NCI-H2227 (cell line): Measurements from ENCODE around the gene RNF14.
A peak's percentile ranks its signal among the peaks of the same experiment; 100 is the strongest.
"Not testable (repeated sequence)": the region's sequence is repeated elsewhere in the genome, so short reads cannot be mapped to it uniquely, and the experiment has no call there.

Source experiments
- DNase-seq: peaks from one replicate; lab custom pipeline; 2025; ENCODE audit not compliant: unreplicated experiment; lab: John Stamatoyannopoulos, UW

RNF14 gene

DNA sequence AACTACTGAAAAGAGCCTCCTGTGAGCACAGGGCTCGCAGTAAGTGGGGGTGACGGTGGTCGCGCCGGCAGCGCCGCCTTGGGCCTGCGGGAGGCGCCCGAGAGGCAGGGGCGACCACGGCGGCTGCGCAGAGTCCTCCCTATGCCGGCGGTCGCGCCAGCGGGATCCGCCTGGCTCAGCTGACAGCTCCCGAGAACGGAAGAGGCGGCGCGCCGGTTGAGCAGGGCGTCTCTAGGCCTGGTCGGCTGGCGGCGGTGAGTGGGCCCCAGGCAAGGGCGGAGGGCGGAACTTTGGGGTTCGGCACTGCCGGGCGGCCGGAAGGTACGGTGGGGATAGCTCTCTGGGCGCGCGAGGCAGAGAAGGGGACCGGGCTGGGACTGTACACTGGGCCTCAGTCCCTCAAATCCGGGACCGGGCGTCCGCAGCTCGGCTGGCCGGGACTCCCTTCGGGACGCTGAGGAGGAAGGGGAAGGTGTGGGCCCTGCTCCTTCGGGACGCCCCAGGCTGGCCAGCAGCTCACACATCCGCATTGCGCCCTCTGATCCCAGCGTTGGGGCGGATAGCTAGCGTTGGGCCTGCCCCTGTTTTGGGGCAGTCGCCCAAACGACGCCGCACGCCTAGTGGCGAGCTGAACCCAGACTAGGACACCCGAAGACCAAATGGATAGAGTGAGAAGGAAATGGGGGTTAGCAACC lies at the start of gene RNF14:
TSS of gene RNF14 (plus strand) at position 192 of the 695 bp plus-strand sequence. CDS start 4,484 bp downstream, outside the sequence.
- DNase-seq = peak; percentile 92

DNA sequence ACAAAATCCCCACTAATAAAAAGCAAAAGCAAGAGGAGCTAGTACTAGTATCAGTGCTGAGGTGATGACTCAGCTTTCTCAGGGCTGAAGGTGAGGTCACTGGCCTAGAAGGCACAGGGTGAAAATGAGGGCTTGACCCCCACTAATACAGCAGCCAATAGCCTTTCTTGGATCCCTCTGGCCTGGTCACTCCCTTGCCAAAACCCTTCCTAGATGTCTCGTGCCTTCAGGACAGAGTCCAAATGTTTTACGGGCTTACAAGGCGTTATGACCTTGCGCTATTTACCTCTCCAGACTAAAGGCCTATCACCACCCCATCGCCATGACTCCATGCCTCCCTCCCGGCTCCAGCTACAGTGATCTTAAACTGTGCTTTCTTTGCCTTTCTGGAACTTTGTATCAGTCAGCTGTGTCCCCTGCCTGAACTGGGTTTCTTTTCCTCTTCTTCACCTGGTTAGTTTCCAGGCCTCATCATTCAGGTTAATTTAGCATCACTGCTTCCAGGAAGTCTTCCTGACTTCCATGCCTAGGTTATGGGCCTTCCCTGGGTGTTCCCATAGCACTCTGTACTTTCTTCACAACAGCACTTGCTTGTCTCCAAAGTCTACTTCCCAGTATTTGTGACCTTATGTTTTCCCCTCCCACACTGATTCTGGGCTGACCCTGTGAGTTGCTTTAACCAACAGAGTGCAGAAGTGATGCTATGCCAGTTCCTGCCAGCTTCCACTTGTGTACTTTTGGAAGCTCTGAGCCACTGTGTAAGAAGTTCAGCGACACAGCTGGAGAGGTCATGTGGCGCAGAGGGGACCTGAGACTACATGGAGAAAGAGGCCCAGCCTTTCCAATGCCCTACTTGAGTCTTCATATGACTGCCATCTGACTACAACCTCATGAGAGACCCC lies 49.4 kb upstream of the RNF14 start:
- no peak for DNase-seq

DNA sequence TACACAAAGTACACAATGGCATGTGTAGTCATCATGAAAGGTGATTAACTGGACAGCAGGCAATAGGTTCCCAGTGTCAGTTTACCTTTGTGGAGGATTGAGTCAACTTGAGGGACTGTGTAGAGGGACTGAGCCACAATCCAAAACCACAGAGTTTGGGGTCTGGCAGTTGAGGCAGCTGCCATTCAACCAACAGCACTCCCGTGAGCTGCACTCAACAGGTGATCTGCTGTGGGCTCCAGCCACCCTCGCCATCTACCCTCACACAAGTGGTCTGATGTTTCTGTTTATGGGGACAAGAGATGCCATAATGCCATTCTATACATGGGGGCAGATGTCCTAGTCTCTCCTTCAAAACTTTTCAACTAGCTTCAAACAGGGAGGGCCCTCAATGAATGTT lies 48.1 kb upstream of the RNF14 start:
- DNase-seq = no peak

GRCh38 chr5:141922827-141923447 lies 46.0 kb upstream of the RNF14 start:
- DNase-seq = not testable (repeated sequence)

- peak; percentile 90 for DNase-seq
Observed at GRCh38 chr5:141923448-141924313, 45.2 kb upstream of the RNF14 start, which contains the start of gene DELE1. TSS of gene DELE1 (plus strand) at chr5:141923871. CDS start at chr5:141923942, 71 bp downstream.

DNA sequence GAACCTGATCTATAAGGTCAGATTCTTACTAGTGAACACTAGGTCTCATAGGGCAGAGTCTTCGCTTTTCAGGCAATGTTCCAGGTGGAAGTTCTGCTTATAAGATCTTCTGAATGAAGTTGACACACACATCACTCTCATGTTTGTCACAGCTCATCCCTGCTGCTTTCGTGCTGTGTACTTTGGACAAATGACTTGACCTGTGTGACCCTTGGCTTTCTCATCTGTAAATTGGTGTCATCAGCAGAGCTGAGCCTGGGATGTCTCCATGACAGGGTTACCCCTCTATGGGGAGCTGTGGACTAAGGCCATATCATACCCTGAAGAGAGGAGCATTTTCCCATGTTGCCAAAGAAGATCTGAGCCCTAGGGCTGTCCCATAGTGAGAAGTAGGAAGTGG lies 42.5 kb upstream of the RNF14 start:
- DNase-seq = no peak

DNA sequence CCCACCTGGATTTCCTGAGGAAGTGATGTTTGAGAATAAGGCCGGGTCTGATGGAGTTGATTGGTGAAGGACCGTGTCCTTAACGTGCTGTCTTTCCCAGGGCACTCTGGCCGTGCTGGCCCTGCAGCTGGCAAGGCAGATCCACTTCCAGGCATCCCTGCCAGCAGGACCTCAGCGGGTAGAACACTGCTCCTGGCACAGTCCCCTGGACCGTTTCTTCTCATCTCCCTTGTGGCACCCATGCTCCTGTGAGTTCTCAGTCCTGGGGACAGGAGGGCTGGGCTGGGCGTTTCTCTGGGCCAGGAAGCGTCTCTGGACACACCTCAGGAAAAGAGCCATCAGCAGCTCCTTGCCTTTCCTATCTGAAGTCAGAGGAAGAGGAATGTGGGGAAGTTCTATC lies 40.9 kb upstream of the RNF14 start:
- DNase-seq = no peak

DNA sequence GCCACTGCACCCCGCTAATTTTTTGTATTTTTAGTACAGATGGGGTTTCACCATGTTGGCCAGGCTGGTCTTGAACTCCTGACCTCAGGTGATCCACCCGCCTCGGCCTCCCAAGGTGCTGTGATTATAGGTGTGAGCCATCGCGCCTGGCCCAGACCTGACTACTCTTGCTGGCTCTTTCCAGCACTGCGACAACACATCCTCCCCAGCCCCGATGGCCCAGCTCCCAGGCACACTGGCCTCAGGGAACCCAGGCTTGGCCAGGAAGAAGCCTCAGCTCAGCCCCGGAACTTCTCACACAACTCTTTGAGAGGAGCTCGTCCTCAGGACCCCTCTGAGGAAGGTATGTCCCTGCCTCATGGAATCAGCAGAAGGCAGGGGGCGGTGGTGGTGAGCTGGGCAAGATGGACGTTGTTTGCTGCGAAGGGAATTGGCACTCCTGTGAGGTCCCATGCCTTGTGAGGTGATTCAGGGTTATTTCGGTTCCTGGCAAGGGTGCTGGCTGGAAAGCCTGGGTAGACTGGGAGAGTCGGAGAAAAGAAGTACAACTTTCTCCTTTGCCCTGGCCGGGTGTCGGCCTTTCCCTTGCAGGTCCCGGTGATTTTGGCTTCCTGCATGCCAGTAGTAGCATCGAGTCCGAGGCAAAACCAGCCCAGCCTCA lies 39.4 kb upstream of the RNF14 start:
- DNase-seq = no peak

DNA sequence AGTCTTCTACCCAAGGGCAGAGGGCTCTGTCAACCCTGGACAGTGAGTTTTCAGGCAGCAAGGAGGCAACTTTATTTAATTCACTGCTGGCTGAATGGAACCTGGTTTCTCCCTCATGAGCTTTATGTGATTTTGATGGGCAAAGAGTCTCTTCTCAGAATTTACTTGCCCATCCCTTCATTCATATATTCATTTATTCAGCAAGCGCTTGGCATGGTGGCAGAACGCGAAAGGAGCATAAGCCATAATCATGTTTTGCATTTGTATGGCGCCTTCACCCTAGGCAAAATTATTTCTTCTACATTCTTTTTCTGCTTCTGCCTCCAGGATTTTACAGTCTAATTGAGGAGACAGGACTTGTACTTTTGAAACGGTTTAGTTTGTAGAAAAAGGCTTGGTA lies 37.2 kb upstream of the RNF14 start:
- no peak for DNase-seq

- no peak for DNase-seq
Observed at GRCh38 chr5:141933151-141933550, 35.8 kb upstream of the RNF14 start.

- DNase-seq = peak; percentile 27
Observed at GRCh38 chr5:141934099-141934844, 34.6 kb upstream of the RNF14 start.

DNA sequence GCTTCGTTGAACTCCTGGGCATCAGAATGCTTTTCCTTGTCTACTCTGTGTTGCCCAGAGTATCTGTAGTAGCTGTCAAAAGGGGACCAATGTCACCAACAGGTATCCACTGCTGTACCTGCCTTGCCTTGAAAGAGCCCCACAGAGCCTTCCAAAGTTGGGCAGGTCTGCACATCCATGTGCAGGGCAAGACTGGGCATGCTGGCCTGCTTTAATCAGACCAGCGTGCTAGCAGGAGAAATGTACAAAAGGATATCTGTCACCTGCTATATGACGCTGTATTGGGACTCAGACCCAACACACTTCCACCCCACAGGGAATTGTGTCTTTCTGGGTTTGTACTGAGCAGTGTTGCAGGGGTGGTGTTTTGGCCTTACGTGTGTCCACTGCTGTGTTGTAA lies 33.4 kb upstream of the RNF14 start:
- DNase-seq = no peak

GRCh38 chr5:141940695-141941271 lies 28.1 kb upstream of the RNF14 start:
- DNase-seq = no peak

GRCh38 chr5:141941307-141941706 lies 27.6 kb upstream of the RNF14 start:
- no peak for DNase-seq

DNA sequence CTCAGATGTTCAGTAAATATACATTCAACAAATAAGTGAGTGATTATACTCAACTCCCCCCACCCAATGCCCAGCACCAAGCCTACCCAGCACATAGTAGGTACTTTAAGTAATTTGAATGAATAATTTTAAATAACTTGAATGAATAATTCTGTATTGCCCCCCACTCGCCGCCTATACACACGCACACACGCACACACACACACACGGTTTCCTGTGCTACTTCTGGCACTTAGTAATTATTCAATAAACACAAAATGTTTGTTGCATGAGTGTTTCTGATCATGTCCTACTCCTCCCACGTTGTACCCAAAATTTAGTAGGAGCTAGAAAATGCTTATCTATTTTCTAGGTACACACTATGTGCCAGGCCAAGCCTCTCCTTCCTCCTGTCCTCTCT lies 27.1 kb upstream of the RNF14 start:
- no peak for DNase-seq

- DNase-seq = no peak
Observed at GRCh38 chr5:141942185-141942857, 26.6 kb upstream of the RNF14 start.

DNA sequence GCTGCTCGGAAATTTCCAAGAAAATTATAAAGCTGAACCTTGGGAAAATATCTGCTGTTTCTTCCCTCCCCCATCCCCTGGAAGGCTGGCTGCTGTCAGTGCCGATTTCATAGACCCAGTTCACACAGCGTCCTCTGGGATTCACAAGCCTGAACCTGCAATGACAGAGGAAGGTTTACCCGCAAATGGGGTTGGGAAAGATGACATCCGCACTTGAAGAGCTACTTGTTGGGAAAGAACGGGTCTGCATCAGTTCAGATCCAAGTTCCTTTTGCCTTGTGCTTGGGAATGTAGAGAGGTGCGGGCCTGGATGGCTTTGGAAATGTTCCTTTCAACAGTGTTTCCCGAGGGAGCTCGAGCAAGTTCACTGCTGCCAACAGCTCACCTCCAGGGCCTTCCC lies 24.8 kb upstream of the RNF14 start:
- no peak for DNase-seq

GRCh38 chr5:141945511-141946051 lies 23.3 kb upstream of the RNF14 start:
- no peak for DNase-seq
